Stimulated activated effector memory CD8-positive, alpha-beta T cell treated with anti-CD3 and anti-CD28 coated beads, Interleukin-12 subunit alpha, Interleukin-12 subunit beta, amount 100 ng/mL, for 72 hours (primary cell): Measurements from ENCODE around the gene SSPN.
A peak's percentile ranks its signal among the peaks of the same experiment; 100 is the strongest.

ENCODE experiments used
- ATAC-seq: fragments of 150-1000 bp; cut with Tn5 transposase; 2 replicates; pipeline ENCODE4 v1.10.0; 2021
- DNase-seq, 2 donors: peaks; one replicate each; pipeline ENCODE4 v3.0.0; 2021 to 2022; ENCODE audit warnings: low spot score in 2 of 2
- H3K27ac Mint-ChIP-seq: one replicate; pipeline ENCODE4 v1.8.0; 2022; ENCODE audit warnings: mild to moderate bottlenecking, mixed read lengths
- H3K36me3 Mint-ChIP-seq: one replicate; pipeline ENCODE4 v1.8.0; 2022; ENCODE audit warnings: mild to moderate bottlenecking, mixed read lengths
- H3K4me1 Mint-ChIP-seq: one replicate; pipeline ENCODE4 v1.8.0; 2022; ENCODE audit warnings: mixed read lengths
- H3K4me3 Mint-ChIP-seq: one replicate; pipeline ENCODE4 v1.8.0; 2022; ENCODE audit warnings: mild to moderate bottlenecking, mixed read lengths
- H3K9me3 Mint-ChIP-seq: one replicate; pipeline ENCODE4 v1.8.0; 2022; ENCODE audit warnings: mixed read lengths

SSPN gene

GRCh38 chr12:26195250-26195640 lies at the start of gene SSPN:
Gene SSPN (plus strand): TSS chr12:26195573. CDS start chr12:26195673, 100 bp downstream.
- DNase-seq, result no peak
- no peaks in the 10 kb centered on the region for H3K36me3 Mint-ChIP-seq
- no peak for ATAC-seq
- no peak within 1 kb of the TSS for H3K27ac Mint-ChIP-seq
- peak within 1 kb of the TSS; percentile 37 for H3K4me3 Mint-ChIP-seq
- no peaks in the 10 kb centered on the region for H3K9me3 Mint-ChIP-seq
- H3K4me1 Mint-ChIP-seq, result no peaks in the 10 kb centered on the region

DNA sequence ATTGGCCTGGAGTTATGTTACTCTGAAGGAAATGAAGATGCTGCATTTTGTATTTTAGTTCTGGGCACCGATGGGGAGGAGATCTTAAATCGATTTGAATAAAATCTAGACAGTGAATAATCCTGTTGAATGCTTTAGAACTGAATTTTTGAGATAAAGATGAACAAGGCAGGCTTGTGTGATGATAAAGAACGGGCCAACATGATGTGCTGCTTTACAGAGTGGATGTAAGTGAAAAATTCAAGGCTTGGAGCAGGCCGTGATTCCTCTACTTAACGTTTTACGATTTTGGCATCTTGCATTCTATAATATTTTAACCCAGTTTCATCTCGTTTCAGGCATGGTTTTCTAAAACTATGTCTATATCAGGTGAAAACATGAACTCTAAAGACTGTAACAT lies 47.1 kb upstream of the SSPN start:
- Mint-ChIP-seq H3K4me3 (no peak overlapping the region), H3K4me1 (no peaks in the 10 kb centered on the region), H3K36me3 (no peaks in the 10 kb centered on the region), H3K9me3 (no peaks in the 10 kb centered on the region), H3K27ac (no peak overlapping the region)
- DNase-seq (no peak), ATAC-seq (no peak)

GRCh38 chr12:26149968-26150500 lies 45.3 kb upstream of the SSPN start:
- Mint-ChIP-seq H3K9me3 (no peaks in the 10 kb centered on the region), H3K27ac (no peak overlapping the region), H3K4me3 (no peak overlapping the region), H3K36me3 (no peaks in the 10 kb centered on the region), H3K4me1 (no peaks in the 10 kb centered on the region)
- no peak for ATAC-seq
- no peak for DNase-seq

DNA sequence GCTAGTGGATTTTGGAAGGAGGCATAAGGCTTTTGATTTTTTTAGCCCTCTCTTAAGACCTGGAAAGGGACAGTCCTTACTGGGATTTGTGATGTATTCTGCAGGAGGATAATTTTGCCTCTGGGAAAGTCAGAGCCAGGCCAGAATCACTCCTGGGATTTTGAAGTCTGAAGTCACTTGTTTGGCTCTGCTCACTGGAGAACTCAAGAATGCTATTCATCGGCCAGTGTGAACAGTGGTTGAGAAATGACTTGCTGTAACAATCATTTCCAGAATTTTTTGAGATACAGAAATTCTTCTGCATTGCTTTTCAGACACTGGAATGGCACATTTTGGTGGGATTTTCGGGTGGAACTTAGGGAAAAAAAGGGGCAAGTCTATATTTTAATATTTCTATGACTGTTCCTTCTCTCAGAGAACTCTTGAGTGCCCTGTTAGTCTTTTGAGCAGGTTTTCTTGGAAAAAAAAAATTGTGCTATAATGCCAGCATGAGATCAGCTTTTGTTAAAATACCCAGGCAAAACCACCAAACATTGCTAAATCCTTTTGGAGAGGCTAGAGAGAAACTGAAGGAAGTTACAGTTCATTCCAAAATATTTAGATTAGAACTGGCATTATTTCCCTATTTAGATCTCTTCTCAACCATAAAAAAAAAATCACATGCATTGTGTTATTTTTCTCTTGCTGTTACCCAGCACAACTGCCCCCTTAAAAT lies 44.5 kb upstream of the SSPN start:
- Mint-ChIP-seq H3K4me3 (no peak overlapping the region), H3K36me3 (no peaks in the 10 kb centered on the region), H3K4me1 (no peaks in the 10 kb centered on the region), H3K27ac (no peak overlapping the region), H3K9me3 (no peaks in the 10 kb centered on the region)
- ATAC-seq, result no peak
- no peak for DNase-seq

DNA sequence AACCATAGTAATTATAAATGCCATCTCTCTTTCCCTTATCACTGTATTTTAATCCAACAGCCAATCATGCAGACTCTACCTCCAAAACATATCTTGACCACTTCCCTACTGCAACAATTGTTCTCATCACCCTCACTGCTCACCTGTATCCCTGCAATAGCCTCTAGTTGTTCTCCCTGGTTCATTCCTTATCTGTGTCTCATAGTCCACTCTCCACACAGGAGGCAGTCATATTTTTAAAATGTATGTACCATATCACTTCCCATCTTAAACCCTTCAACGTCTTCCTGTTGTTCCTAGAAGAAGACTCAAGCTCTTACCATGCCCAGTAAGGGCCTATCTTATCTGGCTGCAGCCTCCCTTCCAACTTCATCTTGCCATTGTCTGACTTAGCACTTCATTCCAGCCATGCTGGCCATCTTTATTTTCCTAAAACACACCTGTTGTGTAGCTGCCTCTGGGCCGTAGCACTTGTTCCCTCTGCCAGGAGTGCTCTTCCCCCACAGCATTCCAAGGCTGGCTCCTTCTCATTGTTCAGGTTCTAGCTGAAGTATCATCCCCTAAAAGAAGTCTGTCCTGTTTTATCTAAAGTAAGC lies 42.8 kb upstream of the SSPN start:
- no peaks in the 10 kb centered on the region for H3K36me3 Mint-ChIP-seq
- no peaks in the 10 kb centered on the region for H3K9me3 Mint-ChIP-seq
- H3K4me3 Mint-ChIP-seq, result no peak overlapping the region
- no peak overlapping the region for H3K27ac Mint-ChIP-seq
- DNase-seq (no peak), ATAC-seq (no peak)
- no peaks in the 10 kb centered on the region for H3K4me1 Mint-ChIP-seq

DNA sequence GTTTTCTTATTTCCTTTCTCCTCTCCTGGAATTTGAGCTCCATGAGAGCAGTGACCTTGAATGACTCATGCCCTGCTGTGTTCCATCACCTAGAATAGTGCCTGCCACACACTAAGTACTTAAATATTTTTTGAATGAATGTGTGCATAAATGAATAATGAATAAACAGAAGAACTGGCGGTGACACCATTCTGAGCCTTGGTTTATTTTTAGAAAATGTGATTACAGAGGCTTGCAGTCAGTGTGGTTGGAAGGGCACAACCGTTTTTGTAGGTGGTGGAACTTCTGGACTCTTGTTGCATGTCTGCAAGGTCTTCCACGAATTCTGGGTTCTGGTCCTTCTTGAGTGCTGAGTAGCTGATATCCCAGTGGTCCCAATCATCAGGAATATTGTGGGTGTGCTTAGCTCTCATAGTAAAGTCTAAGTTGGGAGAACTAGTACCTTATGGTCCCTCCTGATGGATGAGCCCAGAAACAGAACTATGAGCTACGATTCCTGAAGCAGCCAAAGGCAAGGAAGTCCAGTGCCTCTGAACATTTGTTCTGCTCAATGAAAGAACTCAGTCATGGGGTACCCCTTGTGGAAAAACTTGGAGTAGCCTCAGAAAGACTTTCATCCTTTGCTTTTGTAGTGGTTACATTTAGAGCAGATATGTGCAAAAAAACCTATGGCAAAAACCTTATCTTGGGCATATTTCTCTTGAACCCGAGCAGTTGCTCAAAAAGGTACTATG lies 41.8 kb upstream of the SSPN start:
- Mint-ChIP-seq H3K9me3 (no peaks in the 10 kb centered on the region), H3K4me3 (no peak overlapping the region), H3K4me1 (no peaks in the 10 kb centered on the region), H3K36me3 (no peaks in the 10 kb centered on the region), H3K27ac (no peak overlapping the region)
- ATAC-seq, result no peak
- DNase-seq, result no peak

- Mint-ChIP-seq H3K27ac (no peak overlapping the region), H3K4me3 (no peak overlapping the region), H3K36me3 (no peaks in the 10 kb centered on the region), H3K9me3 (no peaks in the 10 kb centered on the region), H3K4me1 (no peaks in the 10 kb centered on the region)
- no peak for DNase-seq
- ATAC-seq, result no peak
These were observed 39.0 kb upstream of the SSPN start for GRCh38 chr12:26156201-26156871.

DNA sequence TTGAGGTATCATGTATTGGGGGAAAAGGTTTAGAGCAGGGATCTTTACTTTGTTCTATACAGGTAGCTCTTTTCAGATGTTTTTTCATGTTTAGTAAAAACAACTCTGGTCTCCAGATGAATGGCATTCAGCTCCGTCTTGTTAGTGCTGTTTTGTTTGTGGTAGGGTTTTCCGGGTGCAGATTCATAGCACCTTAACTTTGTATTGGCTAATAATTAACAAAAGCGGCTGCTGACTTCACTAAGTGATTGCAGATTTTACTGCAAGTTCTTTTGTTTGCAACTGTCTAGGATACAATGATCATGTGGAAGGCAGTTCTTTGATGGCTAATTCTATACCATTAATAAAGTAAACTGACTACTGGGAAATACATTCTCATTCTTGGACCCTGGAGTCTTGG lies 38.4 kb upstream of the SSPN start:
- no peak overlapping the region for H3K27ac Mint-ChIP-seq

GRCh38 chr12:26158078-26158764 lies 37.2 kb upstream of the SSPN start:
- H3K9me3 Mint-ChIP-seq, result no peaks in the 10 kb centered on the region
- no peaks in the 10 kb centered on the region for H3K4me1 Mint-ChIP-seq
- H3K27ac Mint-ChIP-seq, result no peak overlapping the region
- no peak overlapping the region for H3K4me3 Mint-ChIP-seq
- no peak for DNase-seq
- H3K36me3 Mint-ChIP-seq, result no peaks in the 10 kb centered on the region
- peak; percentile 45 for ATAC-seq

More for the DNA sequence above, 38.4 kb upstream of the SSPN start:
- ATAC-seq (no peak), DNase-seq (no peak)
- H3K36me3 Mint-ChIP-seq, result no peaks in the 10 kb centered on the region
- H3K4me1 Mint-ChIP-seq, result no peaks in the 10 kb centered on the region
- no peak overlapping the region for H3K4me3 Mint-ChIP-seq
- H3K9me3 Mint-ChIP-seq, result no peaks in the 10 kb centered on the region

DNA sequence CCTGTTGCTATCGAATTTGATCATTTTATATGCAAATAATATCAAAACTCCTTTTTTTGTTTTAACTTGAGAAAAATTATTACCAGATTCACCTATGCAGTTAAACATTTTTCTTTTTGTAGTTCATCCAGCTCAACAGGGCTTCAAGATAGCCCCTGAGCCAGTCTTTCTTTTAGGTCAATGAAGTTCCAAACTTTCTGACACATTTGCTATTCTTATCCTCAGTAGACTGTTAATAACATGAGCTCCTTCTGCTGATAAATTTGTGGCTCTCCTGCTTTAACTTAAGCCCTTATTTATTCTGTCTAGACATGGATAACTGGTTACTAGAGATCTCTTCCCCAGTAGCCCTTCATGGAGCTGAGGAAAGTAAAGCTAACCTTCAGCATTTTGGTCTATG lies 33.2 kb upstream of the SSPN start:
- Mint-ChIP-seq H3K4me1 (no peaks in the 10 kb centered on the region), H3K27ac (no peak overlapping the region), H3K36me3 (no peaks in the 10 kb centered on the region), H3K4me3 (no peak overlapping the region), H3K9me3 (no peaks in the 10 kb centered on the region)
- ATAC-seq (no peak), DNase-seq (no peak)

DNA sequence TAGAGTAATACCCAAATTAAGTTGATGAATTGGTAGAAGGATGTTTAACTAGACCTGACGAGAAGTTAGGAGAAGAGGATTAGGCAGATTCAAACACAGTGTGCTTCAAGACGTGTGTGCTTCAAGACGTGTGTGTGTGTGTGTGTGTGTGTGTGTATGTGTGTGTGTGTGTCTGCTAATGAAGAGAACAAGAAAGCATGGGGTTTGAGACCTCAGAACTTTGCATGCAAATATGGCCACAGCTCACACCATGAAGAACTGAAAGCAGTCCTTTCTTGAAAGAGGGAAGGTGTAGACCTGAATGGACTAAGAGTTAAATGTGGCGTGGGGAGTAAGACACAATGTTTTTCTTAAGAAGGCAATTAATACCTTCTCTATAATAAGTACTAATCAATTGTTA lies 32.5 kb upstream of the SSPN start:
- Mint-ChIP-seq H3K36me3 (no peaks in the 10 kb centered on the region), H3K4me1 (no peaks in the 10 kb centered on the region), H3K4me3 (no peak overlapping the region), H3K9me3 (no peaks in the 10 kb centered on the region), H3K27ac (no peak overlapping the region)
- ATAC-seq (no peak), DNase-seq (no peak)

GRCh38 chr12:26164118-26164517 lies 31.3 kb upstream of the SSPN start:
- no peaks in the 10 kb centered on the region for H3K9me3 Mint-ChIP-seq
- H3K4me1 Mint-ChIP-seq, result no peaks in the 10 kb centered on the region
- no peaks in the 10 kb centered on the region for H3K36me3 Mint-ChIP-seq
- ATAC-seq (no peak), DNase-seq (no peak)
- no peak overlapping the region for H3K27ac Mint-ChIP-seq
- H3K4me3 Mint-ChIP-seq, result no peak overlapping the region

GRCh38 chr12:26172013-26172412 lies 23.4 kb upstream of the SSPN start:
- no peak overlapping the region for H3K27ac Mint-ChIP-seq
- H3K9me3 Mint-ChIP-seq, result no peaks in the 10 kb centered on the region
- H3K4me3 Mint-ChIP-seq, result no peak overlapping the region
- H3K36me3 Mint-ChIP-seq, result no peaks in the 10 kb centered on the region
- H3K4me1 Mint-ChIP-seq, result no peaks in the 10 kb centered on the region
- no peak for ATAC-seq
- DNase-seq, result no peak

GRCh38 chr12:26172539-26172938 lies 22.8 kb upstream of the SSPN start:
- H3K4me1 Mint-ChIP-seq, result no peaks in the 10 kb centered on the region
- no peaks in the 10 kb centered on the region for H3K36me3 Mint-ChIP-seq
- H3K4me3 Mint-ChIP-seq, result no peak overlapping the region
- H3K9me3 Mint-ChIP-seq, result no peaks in the 10 kb centered on the region
- DNase-seq, result no peak
- no peak for ATAC-seq
- H3K27ac Mint-ChIP-seq, result no peak overlapping the region

- DNase-seq (no peak), ATAC-seq (no peak)
- H3K36me3 Mint-ChIP-seq, result no peaks in the 10 kb centered on the region
- no peak overlapping the region for H3K27ac Mint-ChIP-seq
- no peaks in the 10 kb centered on the region for H3K9me3 Mint-ChIP-seq
- H3K4me1 Mint-ChIP-seq, result no peaks in the 10 kb centered on the region
- H3K4me3 Mint-ChIP-seq, result no peak overlapping the region
These were observed 22.3 kb upstream of the SSPN start for GRCh38 chr12:26172946-26173552.
